ENCODE data around the gene PRLH.
"Not testable (repeated sequence)": the region's sequence is repeated elsewhere in the genome, so short reads cannot be mapped to it uniquely, and the experiment has no call there.

The PRLH gene

GRCh38 chr2:237583385-237584295 lies 17.3 kb downstream of the PRLH start:
- no peak for DNase-seq

GRCh38 chr2:237585590-237586221 lies 19.3 kb downstream of the PRLH start:
- DNase-seq, result no peak

- no peak for DNase-seq
Measured at GRCh38 chr2:237588044-237588696, 21.8 kb downstream of the PRLH start.

GRCh38 chr2:237590272-237591140 lies 24.1 kb downstream of the PRLH start, which contains the start of gene RAB17:
Gene RAB17 (minus strand): TSS chr2:237590734. CDS start chr2:237586154, 4,580 bp downstream.
- no peak for DNase-seq

- no peak for DNase-seq
Measured at GRCh38 chr2:237591141-237591881, 24.9 kb downstream of the PRLH start.

GRCh38 chr2:237592425-237592980 lies 26.1 kb downstream of the PRLH start:
- DNase-seq, result no peak

GRCh38 chr2:237593036-237593435 lies 26.7 kb downstream of the PRLH start:
- no peak for DNase-seq

GRCh38 chr2:237593596-237594320 lies 27.4 kb downstream of the PRLH start:
- no peak for DNase-seq

- DNase-seq, result no peak
Measured at GRCh38 chr2:237594514-237594871, 28.1 kb downstream of the PRLH start.

- not testable (repeated sequence) for DNase-seq
Measured at GRCh38 chr2:237595829-237596519, 29.6 kb downstream of the PRLH start.

- DNase-seq, result no peak
Measured at GRCh38 chr2:237596520-237597195, 30.3 kb downstream of the PRLH start.

GRCh38 chr2:237597196-237598145 lies 31.1 kb downstream of the PRLH start:
- DNase-seq, result no peak

- DNase-seq, result no peak
Measured at GRCh38 chr2:237598468-237599208, 32.3 kb downstream of the PRLH start.

GRCh38 chr2:237599465-237600110 lies 33.2 kb downstream of the PRLH start:
- DNase-seq, result no peak

- no peak for DNase-seq
Measured at GRCh38 chr2:237600205-237600846, 34.0 kb downstream of the PRLH start.

- no peak for DNase-seq
Measured at GRCh38 chr2:237601453-237602116, 35.2 kb downstream of the PRLH start.

Measured in activated CD4-positive, alpha-beta T cell treated with anti-CD3 and anti-CD28 coated beads, Interleukin-2, Interleukin-6, amounts not matched to agents 100 ng/mL and 50 ng/mL, durations not matched to agents 16 hours and 8 hours (primary cell).